Measurements from ENCODE around the gene YLPM1.

YLPM1 gene

GRCh38 chr14:74763803-74764531, 851 bp downstream of the YLPM1 start:
- no peak for TF ChIP-seq CTCF (conservative IDR thresholded peaks at IDR 0.05; ENCODE audit: low read depth, low read length)
- peak overlapping the region; percentile 78 for H3K4me3 ChIP-seq (ENCODE audit: low read length)
- peak; percentile 9 for DNase-seq (ENCODE audit: low read depth)

DNA sequence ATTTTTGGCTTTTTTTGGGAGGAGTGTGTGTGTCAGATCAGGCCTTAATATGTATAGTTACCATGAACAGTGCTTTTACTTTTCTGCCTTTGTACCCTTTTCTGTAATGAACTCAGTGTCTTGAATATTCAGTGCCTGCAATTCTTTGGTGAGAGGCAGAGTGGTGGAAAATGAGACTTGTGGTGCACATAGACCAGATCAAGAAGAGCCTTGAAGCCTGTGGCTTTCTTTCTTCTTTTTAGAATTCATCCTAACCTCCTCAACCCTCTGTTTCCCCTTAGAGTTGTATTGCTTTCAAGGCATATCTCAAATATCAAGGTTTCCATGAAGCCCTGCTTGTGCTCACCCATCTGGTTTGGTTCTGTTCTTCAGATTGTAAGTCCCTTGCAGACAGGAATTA, 2.6 kb downstream of the YLPM1 start:
- no peak for DNase-seq (ENCODE audit: low read depth)
- TF ChIP-seq CTCF (conservative IDR thresholded peaks at IDR 0.05; ENCODE audit: low read depth, low read length) = no peak
- H3K4me3 ChIP-seq (ENCODE audit: low read length) = peak overlapping the region; percentile 78

DNA sequence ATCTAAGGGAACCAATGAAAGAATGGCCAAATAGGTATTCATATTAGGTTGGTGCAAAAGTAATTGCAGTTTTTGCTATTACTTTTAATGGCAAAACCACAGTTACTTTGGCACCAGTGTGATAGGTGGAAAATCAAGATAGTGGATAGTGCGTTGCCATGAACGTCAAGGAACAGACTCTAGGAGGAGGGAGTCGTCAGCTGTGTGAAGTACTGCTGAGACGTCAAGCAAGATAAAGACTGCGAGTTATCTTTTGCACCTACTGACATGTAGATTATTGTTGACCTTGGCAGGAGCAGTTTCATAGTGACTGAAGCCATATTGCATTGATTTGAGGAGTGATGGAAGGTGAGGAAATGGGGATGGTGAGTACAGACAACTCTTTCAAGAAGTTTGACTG, 8.3 kb downstream of the YLPM1 start:
- no peak overlapping the region for H3K4me3 ChIP-seq (ENCODE audit: low read length)
- TF ChIP-seq CTCF (conservative IDR thresholded peaks at IDR 0.05; ENCODE audit: low read depth, low read length) = no peak
- no peak for DNase-seq (ENCODE audit: low read depth)

- DNase-seq (ENCODE audit: low read depth) = no peak
- no peak for TF ChIP-seq CTCF (conservative IDR thresholded peaks at IDR 0.05; ENCODE audit: low read depth, low read length)
Observed at GRCh38 chr14:74784634-74785033, 21.5 kb downstream of the YLPM1 start.

GRCh38 chr14:74785056-74785613, 22.0 kb downstream of the YLPM1 start:
- no peak for TF ChIP-seq CTCF (conservative IDR thresholded peaks at IDR 0.05; ENCODE audit: low read depth, low read length)
- DNase-seq (ENCODE audit: low read depth) = no peak
- H3K4me3 ChIP-seq (ENCODE audit: low read length) = no peak overlapping the region

More at GRCh38 chr14:74784634-74785033, 21.5 kb downstream of the YLPM1 start:
- H3K4me3 ChIP-seq (ENCODE audit: low read length) = no peak overlapping the region

DNA sequence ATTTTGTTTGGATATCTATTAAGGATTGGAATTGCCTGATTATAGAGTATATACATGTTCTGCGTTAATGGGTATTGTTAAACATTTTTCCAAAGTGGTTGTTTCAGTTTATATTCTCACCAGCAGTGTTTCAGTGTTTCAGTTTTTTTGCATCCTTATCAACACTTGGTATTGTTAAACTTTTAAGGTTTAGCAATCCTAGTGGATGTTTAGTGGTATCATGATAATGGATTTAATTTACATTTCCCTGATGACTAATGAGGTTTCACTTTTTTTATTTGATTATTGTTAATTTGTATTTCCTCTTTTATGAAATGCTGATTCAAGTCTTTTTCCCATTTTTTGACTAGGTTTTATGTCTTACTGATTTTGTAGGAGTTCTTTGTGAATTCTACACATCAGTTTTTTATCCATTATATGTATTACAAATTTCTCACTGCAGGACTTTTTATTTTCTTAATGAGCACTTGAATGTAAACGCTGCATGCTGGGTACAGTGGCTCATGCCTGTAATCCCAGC, 23.7 kb downstream of the YLPM1 start:
- H3K4me3 ChIP-seq (ENCODE audit: low read length) = no peak overlapping the region

More for the DNA sequence above, 23.7 kb downstream of the YLPM1 start:
- TF ChIP-seq CTCF (conservative IDR thresholded peaks at IDR 0.05; ENCODE audit: low read depth, low read length) = no peak
- DNase-seq (ENCODE audit: low read depth) = no peak
